ENCODE data around the gene ANK2. TPM values are rescaled to one million over a fixed set of nuclear protein-coding genes. Genes with fewer than 3 reads are reported as not detected.

ANK2 gene
- total and polyA plus RNA-seq, 2 of the 13 experiments (the other 11 are each of a cell fraction or from before 2014, with no cell fraction given): 2.7 to 15.1 TPM

- Histone ChIP-seq H3K4me3 (replicated peaks in 1 of 3; ENCODE audit: insufficient read depth in 1 of 3, low read depth in 2 of 3, low read length in 3 of 3) (no peak overlapping the region), H3K27ac (ENCODE audit: extremely low read length, insufficient read depth, low read length) (no peak overlapping the region), H3K9me3 (ENCODE audit: low read length) (no peaks in the 10 kb centered on the region), H3K27me3 (ENCODE audit: control insufficient read depth in 1 of 2, insufficient read depth in 2 of 2, low read length in 2 of 2) (no peaks in the 10 kb centered on the region), H3K9ac (ENCODE audit: insufficient read depth, low read depth, low read length) (no peak overlapping the region), H3K4me1 (ENCODE audit: insufficient read depth, low read length) (no peaks in the 10 kb centered on the region), H4K20me1 (ENCODE audit: insufficient read depth, low read length) (no peaks in the 10 kb centered on the region), H3K4me2 (ENCODE audit: low read depth, low read length) (no peak overlapping the region), H3K79me2 (ENCODE audit: insufficient read depth, low read length) (no peaks in the 10 kb centered on the region), H2AFZ (ENCODE audit: low read length) (no peak overlapping the region), H3K36me3 (replicated peaks in 1 of 2; ENCODE audit: control insufficient read depth in 1 of 2, insufficient read depth in 2 of 2, low read length in 2 of 2) (no peaks in the 10 kb centered on the region)
- POLR2A ChIA-PET: no interaction called here
- intact Hi-C loops (cut with micrococcal nuclease; ENCODE audit: unreplicated experiment): no loop called here
- DNase-seq (ENCODE audit: low spot score) (no peak), ATAC-seq (no peak), FAIRE-seq (no peak)
- BruUV-seq (replicated peaks): no TSS peak
- in situ Hi-C loops (cut with HindIII; ENCODE audit: extremely low pct_ligation_motif_present, low pct_unique_long_range_greater_than_20kb): no loop called here
- no peak for TF ChIP-seq SRSF1 (optimal IDR thresholded peaks at IDR 0.05; ENCODE audit: low read depth, low read length)
- no peak for TF ChIP-seq ETV5 (CRISPR knock-in tag; IDR thresholded peaks at IDR 0.05; ENCODE audit: borderline replicate concordance)
- no peak for TF ChIP-seq ZFP36L2 (CRISPR knock-in tag; IDR thresholded peaks at IDR 0.05)
- CTCF ChIA-PET (ENCODE audit: low intra/inter-chr PET ratio, low total read pairs): no interaction called here
These were observed 240.3 kb downstream of the ANK2 start for GRCh38 chr4:113289766-113290165.

GRCh38 chr4:113290666-113291065 is 241.2 kb downstream of the ANK2 start:
- Histone ChIP-seq H3K9ac (ENCODE audit: insufficient read depth, low read depth, low read length) (no peak overlapping the region), H3K27me3 (ENCODE audit: control insufficient read depth in 1 of 2, insufficient read depth in 2 of 2, low read length in 2 of 2) (no peaks in the 10 kb centered on the region), H4K20me1 (ENCODE audit: insufficient read depth, low read length) (no peaks in the 10 kb centered on the region), H2AFZ (ENCODE audit: low read length) (no peak overlapping the region), H3K4me3 (replicated peaks in 1 of 3; ENCODE audit: insufficient read depth in 1 of 3, low read depth in 2 of 3, low read length in 3 of 3) (no peak overlapping the region), H3K4me1 (ENCODE audit: insufficient read depth, low read length) (no peaks in the 10 kb centered on the region), H3K79me2 (ENCODE audit: insufficient read depth, low read length) (no peaks in the 10 kb centered on the region), H3K4me2 (ENCODE audit: low read depth, low read length) (no peak overlapping the region), H3K36me3 (replicated peaks in 1 of 2; ENCODE audit: control insufficient read depth in 1 of 2, insufficient read depth in 2 of 2, low read length in 2 of 2) (no peaks in the 10 kb centered on the region), H3K9me3 (ENCODE audit: low read length) (no peaks in the 10 kb centered on the region), H3K27ac (ENCODE audit: extremely low read length, insufficient read depth, low read length) (no peak overlapping the region)
- no TSS peak for BruUV-seq (replicated peaks)
- DNase-seq (ENCODE audit: low spot score) (no peak), ATAC-seq (no peak), FAIRE-seq (no peak)
- ChIA-PET CTCF (ENCODE audit: low intra/inter-chr PET ratio, low total read pairs) (no interaction called here), POLR2A (no interaction called here)
- in situ Hi-C loops (cut with HindIII; ENCODE audit: extremely low pct_ligation_motif_present, low pct_unique_long_range_greater_than_20kb): no loop called here
- WGBS (ENCODE audit: low lambda C conversion rate): 50% methylated on average over 2 of the region's 2 CpGs
- TF ChIP-seq HIC2 (CRISPR knock-in tag; IDR thresholded peaks at IDR 0.05; ENCODE audit: low read depth): no peak
- TF ChIP-seq ZNF7 (CRISPR knock-in tag; IDR thresholded peaks at IDR 0.05): no peak
- TF ChIP-seq CENPX (CRISPR knock-in tag; IDR thresholded peaks at IDR 0.05): no peak
- TF ChIP-seq HMG20A (CRISPR knock-in tag; IDR thresholded peaks at IDR 0.05; ENCODE audit: borderline replicate concordance): no peak
- intact Hi-C loops (cut with micrococcal nuclease; ENCODE audit: unreplicated experiment): no loop called here
